T1000 (cell line): ENCODE measurements around the gene NR2F2.

Experiments used
- DNase-seq: peaks from one replicate; lab custom pipeline; 2025; ENCODE audit warnings: mixed read lengths; lab: John Stamatoyannopoulos, UW

Gene NR2F2

DNA sequence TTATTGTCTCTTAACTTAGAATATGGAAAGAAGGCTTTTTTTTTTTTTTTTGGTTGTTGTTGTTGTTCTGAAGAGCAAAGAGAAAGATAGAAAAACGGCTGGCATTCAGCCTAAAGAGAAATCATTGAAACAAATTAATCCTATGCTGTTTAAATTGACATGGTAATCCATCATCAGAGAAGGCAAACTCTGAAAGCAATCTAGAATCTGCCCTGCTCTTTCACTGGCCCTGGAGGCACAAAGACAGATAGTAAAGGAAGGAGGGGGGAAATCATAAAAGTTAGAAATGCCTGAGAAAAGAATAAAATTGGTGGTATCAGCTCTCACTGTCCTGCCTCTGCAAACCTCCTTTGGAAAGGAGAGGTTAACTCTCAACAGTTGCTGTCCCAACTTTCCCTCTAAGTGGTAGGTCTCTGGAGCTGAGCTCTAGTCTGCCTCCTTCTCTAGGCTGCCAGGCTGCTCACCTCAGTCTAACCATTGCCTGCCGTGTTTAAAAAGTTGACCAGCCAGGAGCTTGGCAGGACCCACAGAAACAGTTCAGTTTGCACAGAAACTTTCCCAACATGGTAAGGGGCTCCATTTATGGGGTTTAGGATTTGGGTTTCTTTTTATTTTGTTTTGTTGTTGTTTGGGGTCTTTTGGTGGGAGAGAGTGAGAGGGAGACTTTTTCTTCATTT is 13.4 kb upstream of the NR2F2 start:
- DNase-seq, result no peak

DNA sequence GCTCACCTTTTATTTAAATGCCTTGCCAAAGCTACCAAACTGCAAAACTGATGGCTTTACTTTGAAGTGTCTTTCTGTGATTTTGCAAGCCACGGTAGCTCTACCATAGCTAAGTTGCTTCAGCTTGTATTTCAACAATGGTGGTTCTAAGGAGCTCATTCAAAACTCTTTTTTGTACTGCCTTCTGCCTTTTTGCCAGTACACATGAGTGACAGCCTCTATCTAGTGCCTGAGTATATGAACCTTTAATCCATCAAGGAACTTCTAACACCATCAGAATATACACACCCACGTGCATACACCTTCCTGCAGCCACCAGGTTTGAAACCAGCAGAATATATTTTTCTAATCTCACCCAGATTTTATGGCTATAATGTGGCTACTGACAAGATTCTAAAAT is 10.4 kb upstream of the NR2F2 start:
- no peak for DNase-seq

DNA sequence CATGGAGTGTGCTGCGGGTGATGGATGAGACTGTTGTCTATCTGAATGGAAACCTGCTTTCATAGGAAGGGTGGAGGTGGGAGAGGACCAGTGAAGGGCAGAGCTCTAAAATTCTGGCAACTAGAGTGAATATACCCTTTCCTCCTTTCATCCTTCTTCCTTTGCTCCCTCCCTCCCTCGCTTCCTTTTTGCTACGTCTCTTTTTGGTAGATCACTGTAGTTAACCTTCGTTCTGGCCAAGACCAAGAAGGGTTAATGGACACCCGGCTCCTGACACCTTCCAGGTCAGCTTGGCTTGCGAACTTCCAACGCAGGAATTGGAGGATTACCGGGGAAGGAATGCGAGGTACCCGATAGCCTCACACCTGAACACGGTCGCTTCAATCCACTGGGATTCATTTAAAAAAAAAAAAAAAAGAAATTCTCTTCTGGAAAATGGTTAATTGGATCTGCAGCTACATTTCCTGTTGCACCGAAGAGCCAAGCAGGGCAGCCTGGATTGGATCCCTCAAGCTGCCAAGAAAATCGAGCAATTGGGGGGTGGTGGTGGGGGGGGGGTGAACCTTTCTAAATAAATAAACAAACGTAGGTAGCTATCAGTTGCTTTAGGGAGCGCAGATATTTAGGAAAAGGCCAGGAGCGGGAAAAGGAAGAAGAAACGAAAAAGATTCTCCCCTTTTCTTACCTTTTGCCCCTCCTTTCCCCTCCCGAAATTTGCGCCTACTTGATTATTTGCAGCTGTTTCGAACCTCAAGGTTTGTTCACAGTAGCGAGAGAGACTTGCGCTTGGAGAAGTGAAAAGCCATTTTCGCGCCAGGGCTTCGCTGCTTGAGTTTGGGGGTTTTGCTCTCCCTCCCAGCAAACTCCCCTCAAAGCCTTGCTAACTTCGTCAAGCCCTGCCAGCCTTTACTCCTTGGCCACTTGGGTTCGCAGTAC is 9.5 kb upstream of the NR2F2 start:
- no peak for DNase-seq

DNA sequence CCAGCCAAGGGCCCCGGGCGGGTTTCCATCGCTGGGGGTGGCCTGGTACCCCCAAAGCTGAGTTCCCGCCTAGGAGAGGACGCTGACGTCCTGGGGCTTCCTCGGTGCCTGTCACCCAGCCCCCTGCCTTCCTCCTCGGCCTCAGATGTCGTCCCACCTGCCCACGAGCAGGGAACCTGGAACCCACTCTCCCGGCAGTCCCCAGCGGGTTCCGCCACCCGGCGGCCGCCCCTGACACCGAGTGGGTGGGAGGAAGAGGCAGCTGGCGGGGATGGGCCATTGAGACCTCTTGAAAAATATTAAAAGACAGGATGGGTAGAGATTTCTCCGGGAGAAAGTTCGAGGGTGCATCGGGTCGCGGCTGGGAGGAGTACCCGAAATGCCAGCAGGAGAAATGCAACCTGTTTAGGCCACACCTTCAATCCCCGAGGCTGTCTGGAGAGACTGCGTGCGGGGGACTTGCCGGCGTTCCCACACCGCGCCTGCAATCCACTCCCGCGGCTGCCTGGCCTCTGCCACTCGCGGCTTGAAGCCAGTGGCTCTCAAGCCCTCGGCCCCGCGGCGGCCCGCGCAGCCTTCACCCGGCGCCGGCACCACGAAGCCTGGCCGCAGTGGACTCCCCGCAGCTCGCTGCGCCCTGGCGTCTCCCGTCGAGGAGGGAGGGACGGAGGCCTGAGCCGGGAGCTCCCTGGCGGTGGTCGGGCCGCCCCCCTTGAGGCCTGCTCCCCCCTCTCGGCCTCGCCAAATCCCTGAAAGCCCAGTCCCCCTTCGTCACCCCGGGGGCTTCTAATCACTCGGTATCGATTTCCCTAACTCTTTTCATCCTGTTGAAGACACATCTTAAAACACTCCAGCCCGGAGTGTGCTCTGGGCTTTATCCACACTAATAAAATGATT is 8.6 kb upstream of the NR2F2 start:
- no peak for DNase-seq

DNA sequence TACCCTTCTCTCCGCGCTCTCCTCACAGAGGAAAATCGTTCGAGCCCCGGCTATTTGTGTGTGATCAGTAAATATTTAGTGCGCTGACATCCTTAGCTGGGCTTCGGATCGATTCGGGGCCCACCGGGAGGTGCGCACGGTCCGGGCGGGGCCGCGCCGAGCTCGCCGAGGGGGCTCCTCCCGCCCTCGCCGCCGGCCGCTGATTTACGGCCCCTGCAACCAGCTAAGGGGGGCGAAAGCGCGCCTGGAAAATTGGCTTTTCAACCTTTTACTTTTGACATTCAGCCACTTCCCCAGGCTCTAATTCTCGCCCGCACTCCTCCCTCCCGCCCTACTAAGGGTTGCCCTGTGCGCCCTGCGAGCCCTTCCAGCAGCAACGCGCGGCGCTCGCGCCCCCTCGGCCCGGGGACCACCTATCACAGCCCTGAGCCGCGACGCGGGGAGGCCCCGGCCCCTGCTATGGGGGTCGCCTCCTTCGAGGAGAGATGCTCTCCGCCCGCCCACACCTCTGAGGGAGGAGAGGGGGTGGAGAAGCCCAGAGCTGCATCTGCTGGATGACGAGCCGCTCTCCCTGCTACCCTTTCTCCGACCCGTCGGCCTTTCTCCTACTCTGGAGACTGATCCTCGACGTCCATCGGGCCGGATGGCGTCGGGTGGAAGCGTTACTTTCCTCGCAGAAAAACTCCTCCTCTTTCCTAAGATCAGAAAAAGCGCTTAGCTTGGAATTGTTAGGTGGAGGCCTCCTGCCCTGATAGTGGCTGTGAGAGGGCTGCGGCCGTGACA is 7.8 kb upstream of the NR2F2 start:
- no peak for DNase-seq

DNA sequence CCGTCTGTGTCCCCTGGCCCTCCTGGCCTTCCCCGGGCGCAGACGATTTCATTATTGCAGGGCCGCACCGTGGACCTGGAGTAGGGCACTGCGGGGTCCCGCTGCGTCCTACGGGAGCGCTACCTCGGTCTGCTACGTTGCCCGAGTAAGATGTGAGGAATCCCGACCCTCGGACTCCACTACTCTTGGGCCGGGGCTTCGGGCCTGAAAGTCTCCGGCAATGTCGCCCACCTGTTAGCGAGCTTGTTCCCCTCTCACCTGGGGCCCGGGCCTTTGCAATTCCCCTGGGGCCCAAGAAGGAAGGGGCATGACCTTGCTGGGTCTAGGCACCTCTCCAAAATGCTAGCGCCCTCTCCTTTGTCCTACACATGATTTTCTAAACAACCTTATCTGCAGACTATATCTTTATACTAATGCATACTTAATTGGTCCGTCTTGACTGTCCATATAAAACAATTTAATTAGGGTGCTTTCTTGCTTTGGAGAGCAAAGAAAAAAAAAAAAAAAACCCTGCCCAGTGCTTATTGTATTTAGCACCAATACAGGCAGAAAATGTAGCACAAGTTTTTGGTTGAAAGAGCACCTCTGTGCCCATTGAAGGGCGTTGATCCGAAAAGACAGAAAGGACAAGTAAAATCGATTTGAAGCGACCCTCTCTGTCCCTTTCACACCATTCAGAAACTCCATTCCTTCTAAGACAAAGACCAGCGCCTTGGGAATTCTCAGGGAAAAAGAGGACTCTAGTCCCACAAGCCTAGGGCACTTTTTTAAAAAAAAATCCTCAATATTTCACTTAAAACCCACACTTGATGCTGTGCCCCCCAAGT is 7.0 kb upstream of the NR2F2 start:
- no peak for DNase-seq

DNA sequence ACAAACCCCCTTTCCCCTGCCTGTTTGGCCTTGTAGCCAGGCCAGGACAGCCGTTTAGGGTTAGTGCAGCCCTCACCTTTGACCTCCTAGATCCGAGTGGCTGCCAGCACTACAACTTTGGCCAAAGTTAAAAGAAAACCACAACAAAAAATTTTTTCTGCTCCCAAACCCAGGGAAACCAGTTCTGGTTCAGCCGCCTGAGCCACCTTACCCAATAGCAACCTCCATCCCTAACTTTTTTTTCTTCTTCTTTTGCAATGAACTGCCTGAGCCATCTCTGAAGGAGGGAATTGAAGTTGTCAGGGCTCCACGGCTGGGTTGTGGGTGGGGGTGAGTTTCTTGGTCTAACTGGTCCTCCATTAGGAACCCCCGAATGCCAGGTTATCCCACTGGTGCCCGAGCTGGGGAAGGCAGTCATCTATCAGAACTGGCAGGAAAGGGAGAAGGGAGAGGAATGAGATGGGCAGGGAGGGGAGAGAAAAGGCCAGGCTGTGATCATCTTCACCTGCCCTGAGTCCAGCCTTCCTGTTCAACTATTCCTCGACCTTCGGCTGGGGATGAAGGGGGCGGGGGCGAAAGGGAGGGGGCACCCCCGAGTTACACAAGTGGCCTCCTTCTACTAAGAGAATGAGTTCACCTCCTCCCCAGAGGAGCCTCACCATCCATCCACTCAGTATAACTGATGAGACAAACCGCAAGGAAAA is 6.2 kb upstream of the NR2F2 start:
- no peak for DNase-seq

DNA sequence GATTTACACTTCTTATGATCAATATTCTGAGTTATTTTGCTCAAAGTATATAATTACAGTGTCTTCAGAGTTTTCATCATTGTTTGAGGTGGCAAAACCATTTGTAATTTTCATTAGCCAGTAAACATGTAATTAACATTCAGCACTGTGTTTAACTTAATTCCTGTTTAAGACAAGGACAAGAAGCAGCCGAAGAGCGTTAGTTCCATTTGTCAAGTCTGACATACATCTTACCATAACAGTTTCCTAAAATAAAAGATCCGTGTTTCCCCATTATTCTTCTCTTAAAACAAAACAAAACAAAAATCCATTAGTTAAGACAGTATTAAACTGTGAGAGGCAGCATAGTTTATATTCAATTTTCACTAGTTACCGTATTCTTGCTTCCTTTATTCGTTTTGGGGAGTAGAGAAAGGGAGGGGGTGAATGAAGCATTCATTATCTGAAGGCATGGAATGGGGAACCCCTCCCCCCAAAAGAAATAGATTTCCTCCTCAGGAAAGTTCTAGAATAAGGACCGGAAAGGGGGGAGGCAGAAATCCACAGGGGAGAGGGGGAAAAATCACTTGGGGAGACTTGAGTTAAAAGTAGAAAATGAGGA is 5.5 kb upstream of the NR2F2 start:
- no peak for DNase-seq

DNA sequence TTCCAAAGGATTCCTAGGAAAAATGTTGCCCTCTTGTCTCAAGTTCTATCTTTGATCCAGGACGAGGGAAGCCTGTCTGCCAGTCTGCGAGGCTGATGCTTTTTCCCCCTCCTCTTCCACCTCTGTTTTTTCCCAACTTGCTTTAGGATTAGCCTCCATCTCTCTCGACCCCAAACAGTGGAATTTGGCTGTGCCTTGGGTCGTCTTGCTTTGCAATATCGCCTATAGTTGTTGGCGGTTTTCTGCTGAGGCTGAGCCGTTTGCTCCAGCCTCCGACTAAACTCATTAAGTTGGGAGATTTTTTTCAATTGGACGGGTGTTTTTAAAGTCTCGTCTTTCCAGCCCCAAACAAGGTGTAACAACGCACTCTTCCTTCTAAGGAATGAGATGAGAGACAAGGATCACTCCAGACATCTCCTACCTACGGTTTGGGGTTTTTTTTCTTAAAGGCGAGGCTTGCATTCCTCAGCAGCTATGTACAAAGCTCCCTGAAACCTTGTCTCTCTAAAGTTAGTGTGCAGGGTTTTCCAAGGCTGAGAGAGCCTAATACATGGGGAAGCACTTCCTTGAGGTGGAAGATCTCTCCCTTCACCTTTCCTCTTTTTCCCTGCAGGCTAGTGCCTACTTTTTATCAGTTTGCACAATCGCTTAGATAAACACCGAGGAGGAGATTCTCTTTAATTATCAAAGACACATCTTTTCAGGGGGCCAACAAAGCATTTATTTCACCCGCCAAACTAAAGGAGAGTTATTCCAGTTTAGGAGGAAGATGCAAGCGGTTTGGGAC is 4.8 kb upstream of the NR2F2 start:
- DNase-seq, result no peak

DNA sequence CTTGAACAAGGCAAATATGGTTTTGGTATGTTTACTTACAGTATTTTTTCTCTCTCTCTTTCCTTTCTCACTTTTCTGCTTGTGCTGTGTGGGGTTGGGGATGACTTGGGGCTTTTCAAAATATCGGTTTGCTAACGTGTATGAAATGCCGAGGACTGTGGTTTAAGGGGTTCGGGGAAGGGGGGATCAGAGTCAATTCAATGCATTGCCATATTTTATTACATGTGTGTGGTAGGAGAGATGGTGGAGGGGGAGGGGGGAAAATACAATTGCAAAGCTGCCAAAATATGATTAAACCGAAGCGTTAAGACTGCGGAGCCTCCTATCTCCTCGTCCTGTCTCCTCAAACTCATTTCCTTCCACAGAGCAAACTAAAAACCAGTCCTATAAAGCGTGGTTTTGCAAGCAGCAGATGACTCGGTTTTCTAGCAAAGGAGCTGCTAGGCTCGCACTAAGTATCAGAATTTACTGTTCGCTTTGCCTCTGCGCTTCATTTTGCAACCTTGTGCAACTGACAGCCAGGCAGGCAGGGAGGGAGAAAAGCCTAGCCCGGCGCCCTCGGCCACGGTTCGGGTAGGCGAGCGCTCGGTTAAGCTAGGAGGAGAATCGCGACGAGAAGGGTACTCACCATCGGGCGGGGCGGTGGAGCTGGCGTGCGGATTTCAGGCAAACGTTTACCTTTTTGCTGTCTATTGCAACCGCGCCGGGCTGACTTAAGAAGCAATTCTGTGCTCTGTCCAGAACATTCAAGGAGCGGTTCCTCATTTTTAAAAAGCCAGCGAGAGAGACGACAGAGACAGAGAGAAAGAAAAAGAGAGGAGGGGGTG is 4.0 kb upstream of the NR2F2 start:
- no peak for DNase-seq

DNA sequence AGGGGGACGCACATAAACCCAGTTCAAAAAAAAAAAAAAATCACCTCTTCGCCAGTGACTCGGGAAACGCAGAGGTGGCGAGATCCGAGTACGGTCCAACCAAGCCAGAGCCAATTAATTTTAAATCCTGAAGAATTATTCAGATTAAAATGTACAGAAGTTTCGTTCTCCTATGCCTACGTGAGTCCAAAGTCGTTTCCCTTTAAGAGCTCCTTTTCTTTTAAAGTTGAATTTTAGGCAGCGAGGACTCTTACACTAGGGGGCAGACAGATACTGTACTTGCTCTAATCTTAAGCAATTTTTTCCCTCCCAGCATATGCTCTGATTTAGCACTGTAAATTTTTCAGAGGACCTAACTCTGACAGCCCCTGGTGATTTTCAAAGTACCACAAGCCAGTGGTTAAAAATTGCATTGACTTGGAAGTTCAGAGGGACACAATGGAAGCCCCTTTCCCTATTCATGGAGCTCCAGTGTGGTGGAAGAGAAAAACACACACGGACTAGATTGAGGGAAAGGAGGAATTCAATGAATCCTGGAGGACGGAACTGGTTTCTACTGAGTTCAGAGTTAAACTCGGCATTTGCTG is 3.3 kb upstream of the NR2F2 start:
- no peak for DNase-seq

DNA sequence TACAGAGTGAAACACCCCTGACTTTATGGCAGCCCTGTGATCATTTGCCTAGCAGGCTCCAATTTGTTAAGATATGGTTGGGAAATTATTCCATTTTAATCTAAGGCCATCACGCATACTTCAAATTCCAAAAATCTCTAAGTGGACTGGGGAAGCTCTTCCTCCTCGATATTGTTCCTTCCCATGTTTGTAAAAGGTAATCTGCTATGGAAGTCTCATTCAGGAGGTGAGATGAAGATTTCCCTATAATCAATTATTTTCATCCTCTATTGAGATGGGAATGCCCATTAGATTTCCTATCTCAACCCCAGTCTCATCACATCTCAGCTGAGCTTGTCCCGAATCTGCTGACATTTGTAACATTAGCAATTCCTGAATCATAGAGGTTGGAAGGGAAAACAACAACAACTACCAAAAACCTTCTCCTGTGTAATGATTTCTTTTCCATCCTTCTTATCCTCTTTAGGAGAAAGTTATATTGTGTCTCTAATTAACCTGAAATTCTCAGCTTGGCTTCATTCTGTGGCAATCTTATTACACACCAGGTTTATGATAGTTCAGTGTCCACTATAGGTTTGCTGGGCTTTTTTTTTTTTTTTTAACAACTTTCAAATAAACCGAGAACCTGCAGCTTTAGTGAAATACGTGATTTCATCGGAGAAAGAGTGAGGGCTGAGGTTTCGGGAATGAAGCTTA is 2.2 kb upstream of the NR2F2 start:
- no peak for DNase-seq

DNA sequence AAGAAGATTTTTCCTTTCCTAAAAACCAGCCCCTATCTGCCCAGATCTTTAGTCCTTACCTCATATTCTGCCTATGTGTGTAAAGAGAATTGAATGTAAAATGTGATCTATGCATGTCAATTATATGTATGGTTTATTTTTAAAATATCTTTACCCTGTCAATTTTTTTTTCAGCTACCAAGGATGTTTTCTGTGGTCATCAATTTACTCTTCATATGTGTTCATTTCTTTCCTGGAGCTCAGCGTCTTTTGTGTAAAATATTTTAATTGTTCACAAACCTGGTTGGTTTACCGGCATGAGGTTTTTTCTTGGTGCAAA is 1.7 kb upstream of the NR2F2 start:
- no peak for DNase-seq

DNA sequence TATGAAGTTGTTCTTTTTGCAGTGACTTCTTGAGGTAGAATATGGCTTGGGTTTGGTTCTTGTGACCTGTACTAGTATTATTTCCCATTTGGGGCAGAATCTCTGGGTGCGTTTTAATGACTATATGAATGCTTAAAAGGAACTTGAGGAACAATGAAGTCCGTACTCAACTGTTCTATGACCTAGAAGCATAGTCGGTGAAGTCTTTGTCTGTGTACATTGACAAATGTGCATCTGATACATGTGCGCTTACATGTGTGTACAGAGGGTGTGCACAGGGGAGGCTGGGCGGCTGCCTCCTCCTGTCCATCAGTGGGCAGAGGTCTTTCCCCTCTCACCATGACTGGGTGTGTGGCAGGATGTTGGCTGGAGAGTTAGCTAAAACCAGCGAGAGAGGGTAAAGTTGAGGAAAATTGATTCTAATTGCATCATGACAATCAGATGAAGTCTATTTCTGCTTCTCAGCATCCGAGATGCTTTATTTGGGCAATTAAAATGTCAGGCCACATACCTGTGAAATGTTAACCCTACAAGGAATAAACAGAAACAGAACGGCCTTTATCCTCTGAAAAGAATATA is 1.0 kb upstream of the NR2F2 start:
- DNase-seq, result no peak

DNA sequence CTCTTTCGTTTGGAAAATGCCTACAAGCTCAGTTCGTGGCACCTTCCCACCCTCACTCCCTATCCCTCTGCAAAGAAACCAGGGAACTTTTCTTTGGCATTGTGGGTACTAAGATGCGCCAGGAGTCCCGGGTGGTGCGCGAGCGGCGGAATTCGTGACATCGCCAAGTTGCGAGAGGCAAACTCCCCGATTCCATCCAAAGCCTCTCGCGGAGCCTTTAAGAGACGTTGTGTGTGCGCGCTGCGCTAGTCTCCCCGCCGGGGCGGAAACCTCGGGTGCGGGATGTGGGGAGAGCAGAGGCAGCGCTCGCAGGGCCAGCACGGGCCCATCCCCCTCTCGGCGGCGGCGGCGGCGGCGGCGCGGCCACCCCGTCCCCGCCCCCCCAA is 443 bp upstream of the NR2F2 start:
- peak; percentile 77 for DNase-seq

DNA sequence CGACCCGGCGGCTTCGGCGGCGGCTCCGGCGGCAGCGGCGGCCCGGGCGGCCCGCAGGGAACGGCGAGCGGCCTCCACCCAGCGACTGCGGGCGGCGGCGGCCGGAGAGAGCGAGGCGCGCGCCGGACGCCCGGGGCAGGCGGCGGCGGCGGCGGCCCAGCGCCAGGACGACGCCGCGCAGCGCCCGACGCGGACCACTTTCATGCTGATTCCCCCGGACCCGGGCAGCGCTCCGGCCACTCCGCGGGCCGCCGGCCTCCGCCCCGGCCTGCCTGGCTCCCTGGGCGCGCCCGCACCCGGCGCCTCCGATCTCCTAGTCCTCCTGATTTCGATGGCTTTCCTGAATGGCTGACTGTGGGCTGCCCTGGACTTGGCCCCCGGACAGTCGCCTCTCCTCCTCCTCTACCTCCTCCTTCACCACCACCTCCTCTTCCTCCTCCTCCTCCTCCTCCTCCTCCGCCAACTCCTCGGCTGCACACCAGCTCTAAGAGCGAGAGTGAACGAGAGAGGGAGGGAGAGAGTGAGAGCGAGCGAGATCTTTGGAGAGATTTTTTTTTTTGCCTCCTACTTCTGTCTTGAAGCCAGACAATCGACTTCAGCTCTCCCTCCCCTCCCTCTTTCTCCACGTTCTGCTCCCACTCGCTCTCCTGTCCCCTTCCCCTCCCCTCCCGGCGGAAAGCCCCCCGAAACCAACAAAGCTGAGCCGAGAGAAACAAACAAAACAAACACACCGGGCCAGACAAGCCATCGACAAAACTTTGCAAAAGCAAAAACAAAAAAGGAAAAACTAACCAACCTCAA is 844 bp downstream of the NR2F2 start:
- no peak for DNase-seq
